CD4-positive, alpha-beta T cell treated with Interferon gamma for 1 hour (primary cell): ENCODE measurements around the gene ETFA.
A peak's percentile ranks its signal among the peaks of the same experiment; 100 is the strongest.

ENCODE experiments used
- DNase-seq: peaks from one replicate; pipeline ENCODE4 v3.0.0-alpha.2; 2020

Gene ETFA

GRCh38 chr15:76191539-76192244 is 119.6 kb downstream of the ETFA start:
- DNase-seq, result no peak

GRCh38 chr15:76190751-76191538 is 120.3 kb downstream of the ETFA start:
- DNase-seq, result peak; percentile 46

- DNase-seq, result no peak
Measured at GRCh38 chr15:76190070-76190564, 121.2 kb downstream of the ETFA start.

- DNase-seq, result no peak
Measured at GRCh38 chr15:76189106-76189505, 122.2 kb downstream of the ETFA start.

- no peak for DNase-seq
Measured at GRCh38 chr15:76187163-76187562, 124.1 kb downstream of the ETFA start.

- no peak for DNase-seq
Measured at GRCh38 chr15:76185716-76186115, 125.6 kb downstream of the ETFA start.

GRCh38 chr15:76184650-76185035 is 126.6 kb downstream of the ETFA start:
- no peak for DNase-seq

GRCh38 chr15:76183930-76184649 is 127.2 kb downstream of the ETFA start:
- no peak for DNase-seq

- no peak for DNase-seq
Measured at GRCh38 chr15:76181705-76182107, 129.6 kb downstream of the ETFA start.

- DNase-seq, result no peak
Measured at GRCh38 chr15:76180321-76180720, 130.9 kb downstream of the ETFA start.

GRCh38 chr15:76179023-76179422 is 132.2 kb downstream of the ETFA start:
- no peak for DNase-seq

- no peak for DNase-seq
Measured at GRCh38 chr15:76178296-76179000, 132.8 kb downstream of the ETFA start.

- no peak for DNase-seq
Measured at GRCh38 chr15:76177491-76178040, 133.7 kb downstream of the ETFA start.

- DNase-seq, result no peak
Measured at GRCh38 chr15:76176487-76177085, 134.7 kb downstream of the ETFA start.

GRCh38 chr15:76176059-76176458 is 135.2 kb downstream of the ETFA start:
- DNase-seq, result no peak

- no peak for DNase-seq
Measured at GRCh38 chr15:76175442-76175841, 135.8 kb downstream of the ETFA start.

GRCh38 chr15:76174654-76175053 is 136.6 kb downstream of the ETFA start:
- no peak for DNase-seq

- DNase-seq, result no peak
Measured at GRCh38 chr15:76173317-76173834, 137.9 kb downstream of the ETFA start.

- no peak for DNase-seq
Measured at GRCh38 chr15:76172782-76173181, 138.5 kb downstream of the ETFA start.

GRCh38 chr15:76169911-76170800 is 141.1 kb downstream of the ETFA start:
- no peak for DNase-seq

- DNase-seq, result peak; percentile 15
Measured at GRCh38 chr15:76169018-76169417, 142.3 kb downstream of the ETFA start.
